Head of caudate nucleus (tissue), 42 donors: ENCODE data around the gene CTDP1.
A peak's percentile ranks its signal among the peaks of the same experiment; 100 is the strongest.

Experiments
- DNase-seq, 42 donors: peaks; one replicate each; pipeline versions ENCODE4 v3.0.0 to v3.0.0-alpha.2; 2020 to 2021; ENCODE audit warnings: mixed read lengths in 7 of 42
- intact Hi-C: fragments of 100-400 bp; cut with DNase I; formaldehyde crosslinking; loops from one replicate; pipeline ENCODE4 v1.15.0; 2022

CTDP1 gene

DNA sequence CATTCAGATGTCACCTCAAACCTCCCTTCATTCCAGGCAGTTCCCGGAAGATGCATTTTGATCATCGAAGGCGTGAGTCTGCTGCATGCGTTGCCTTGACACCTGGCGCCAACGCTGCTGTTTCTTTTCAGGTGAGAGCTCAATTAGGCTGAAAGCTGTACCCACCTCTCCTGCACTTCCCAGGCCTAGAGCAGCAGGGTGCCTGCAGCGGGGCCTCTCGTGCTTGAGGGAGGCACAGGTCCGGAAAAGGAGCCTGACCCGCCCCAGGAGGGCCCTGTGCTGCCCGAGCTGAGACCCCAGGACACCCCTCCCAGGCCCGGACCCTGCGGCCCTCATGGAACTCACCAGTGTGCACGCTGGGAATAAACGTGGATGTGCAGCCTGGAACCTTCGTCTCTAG lies 86.7 kb downstream of the CTDP1 start:
- intact Hi-C loops: no loop called here
- DNase-seq: peak in 36 of 42 donors; percentile 15 to 81 (median 49)

DNA sequence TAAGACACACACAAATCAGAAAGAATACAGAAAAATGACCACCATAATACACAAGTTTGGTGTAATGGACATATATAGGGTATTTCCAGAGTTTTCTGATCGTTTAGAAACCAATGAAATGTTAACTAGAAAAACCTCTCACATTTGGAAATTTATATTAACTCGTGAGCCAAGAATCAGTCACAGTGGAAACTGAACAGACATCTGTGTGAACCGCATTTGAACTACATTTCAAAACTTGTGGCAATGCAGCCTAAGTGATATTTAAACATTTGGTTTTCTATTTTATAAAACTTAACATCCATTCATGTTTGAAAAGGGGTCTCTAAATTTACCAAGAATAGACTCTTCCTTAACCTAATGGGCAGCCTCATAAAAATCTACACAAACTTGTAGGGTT lies 89.1 kb downstream of the CTDP1 start:
- intact Hi-C loops: no loop called here
- DNase-seq: no peak

DNA sequence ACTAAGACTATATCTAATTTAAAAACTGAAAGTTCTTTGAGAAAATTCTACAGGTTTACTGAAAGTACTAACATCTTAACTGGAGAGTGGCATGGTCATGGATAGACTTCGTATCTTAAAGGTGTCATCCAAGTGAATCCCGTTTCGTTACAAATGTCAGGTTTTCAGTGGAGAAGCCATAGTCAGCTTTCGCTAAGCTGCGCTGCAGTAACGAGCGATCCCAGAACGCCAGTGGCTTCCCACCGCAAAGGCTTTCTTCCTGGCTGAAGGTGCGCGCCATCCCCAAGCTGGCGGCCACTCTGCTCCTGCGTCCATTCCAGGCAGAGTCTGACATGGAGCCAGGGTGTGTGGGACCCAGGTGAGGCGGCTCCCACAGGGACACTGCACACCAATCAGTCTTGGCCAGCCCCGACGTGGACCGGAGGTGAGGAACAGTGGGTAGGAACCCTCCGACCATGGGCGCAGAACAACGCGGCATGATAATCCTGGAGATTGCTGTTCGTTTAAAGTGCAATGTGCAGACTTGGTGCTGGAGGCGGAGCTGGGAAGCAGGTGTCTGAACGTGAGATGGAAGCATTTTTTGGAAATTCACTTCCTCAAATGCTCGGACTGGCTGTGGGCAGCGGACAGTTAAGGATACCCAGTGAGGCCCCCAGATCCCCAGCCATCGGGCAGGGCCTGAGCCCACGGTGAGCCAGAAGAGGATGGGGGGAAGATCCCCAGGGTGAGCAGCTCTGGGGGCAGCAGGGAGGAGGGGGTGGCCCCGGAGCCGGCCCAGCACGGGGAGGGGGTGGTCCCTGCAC lies 90.3 kb downstream of the CTDP1 start:
- intact Hi-C loops: no loop called here
- DNase-seq: peak in 7 of 42 donors; percentile 2 to 24 (median 13)

DNA sequence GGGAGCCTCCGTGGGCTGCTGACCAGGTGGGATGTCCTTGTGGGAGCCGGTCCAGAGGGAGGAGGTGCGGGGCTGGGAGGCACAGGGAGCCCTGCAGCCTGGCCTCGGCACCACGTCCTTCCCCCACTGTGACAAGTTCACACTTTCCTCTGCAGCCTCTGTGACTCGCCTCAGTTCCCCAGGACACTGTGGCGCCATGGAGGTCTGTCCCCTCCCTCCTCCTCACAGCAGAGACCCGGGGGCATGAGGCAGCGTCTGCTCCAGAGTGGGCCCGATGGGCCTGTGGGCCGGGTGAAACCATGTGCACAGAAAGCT lies 90.9 kb downstream of the CTDP1 start:
- intact Hi-C loops: no loop called here
- peak in 6 of 42 donors; percentile 1 to 18 (median 10) for DNase-seq

DNA sequence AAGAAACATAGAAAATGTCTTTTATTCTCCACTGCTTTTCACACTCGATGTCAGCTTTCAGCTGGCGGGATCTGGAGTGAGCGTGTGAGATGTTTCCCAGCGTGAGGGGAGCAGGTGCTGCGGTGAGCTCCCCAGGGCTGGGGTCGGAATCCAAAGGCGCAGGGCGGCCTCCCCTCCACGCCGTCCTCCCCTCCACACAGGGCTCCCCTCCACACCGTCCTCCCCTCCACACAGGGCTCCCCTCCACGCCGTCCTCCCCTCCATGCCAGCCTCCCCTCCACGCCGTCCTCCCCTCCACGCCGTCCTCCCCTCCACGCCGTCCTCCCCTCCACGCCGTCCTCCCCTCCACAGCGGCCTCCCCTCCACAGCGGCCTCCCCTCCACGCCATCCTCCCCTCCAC lies 91.2 kb downstream of the CTDP1 start:
- intact Hi-C loops: no loop called here
- peak in 2 of 42 donors; percentile 1 to 11 for DNase-seq

DNA sequence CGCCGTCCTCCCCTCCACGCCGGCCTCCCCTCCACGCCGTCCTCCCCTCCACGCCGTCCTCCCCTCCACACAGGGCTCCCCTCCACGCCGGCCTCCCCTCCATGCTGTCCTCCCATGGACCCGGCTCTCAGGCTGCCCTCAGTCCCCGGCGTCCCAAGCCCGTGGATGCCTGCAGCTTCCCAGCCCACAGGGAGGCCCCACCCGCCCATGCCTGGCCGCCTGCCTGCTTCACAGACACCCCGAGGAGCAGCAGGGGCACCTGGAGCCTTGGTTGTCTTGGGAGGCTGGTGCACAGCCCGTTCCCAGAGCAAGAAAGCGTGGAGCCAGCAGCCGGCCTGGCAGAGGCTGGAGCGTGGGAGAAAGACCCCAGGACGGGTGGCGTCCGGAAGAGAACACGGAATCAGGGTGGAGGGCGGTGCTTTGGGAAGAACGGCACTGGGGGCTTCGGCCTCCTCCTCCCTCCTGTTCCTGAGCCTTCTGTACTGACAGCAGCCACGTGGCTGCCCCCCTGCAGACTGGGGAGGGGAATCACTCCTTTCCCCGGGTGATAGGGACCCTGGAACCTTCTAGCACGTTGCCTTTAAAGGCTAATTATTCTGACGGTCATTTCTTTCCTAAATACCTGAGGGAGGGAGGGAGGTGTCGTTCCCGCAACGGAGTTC lies 92.0 kb downstream of the CTDP1 start:
- peak in 5 of 42 donors; percentile 0 to 30 (median 5) for DNase-seq
- intact Hi-C loops: no loop called here

DNA sequence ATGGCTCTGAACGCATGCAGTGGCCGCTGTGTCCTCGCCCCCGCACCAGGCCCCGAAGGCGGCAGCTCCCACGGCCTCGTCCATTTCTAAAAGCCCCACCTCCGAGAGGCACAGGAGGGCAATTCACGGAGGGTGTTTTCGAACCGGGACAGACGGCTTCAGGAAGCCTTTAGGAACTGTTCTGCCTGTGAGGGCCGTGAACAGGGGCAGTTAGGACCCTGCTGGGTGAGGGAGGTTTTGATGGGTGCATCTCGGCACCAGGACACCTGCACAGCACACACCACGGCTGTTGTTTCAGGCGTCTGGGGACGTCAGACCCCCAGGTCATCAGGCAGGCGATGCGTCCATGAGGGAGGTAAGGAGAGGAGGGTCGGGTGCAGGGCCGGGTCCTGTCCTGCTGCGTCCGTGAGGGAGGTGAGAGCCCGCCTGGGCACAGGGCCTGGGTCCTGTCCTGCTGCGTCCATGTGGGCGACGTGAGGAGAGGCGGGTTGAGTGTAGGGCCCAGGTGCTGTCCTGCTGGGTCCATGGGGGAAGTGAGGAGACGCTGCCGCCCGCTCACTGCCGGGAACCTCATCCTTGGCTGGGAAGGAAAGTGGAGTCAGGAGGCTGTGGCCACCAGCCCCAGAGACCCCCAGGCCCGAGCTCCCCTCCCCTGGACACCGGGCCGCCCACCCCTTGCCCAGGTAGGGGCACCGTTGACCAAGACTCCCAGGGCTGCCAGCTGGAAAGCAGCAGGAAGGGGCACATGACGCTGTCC lies 92.7 kb downstream of the CTDP1 start:
- peak in 6 of 42 donors; percentile 4 to 24 (median 8) for DNase-seq
- intact Hi-C loops: no loop called here

DNA sequence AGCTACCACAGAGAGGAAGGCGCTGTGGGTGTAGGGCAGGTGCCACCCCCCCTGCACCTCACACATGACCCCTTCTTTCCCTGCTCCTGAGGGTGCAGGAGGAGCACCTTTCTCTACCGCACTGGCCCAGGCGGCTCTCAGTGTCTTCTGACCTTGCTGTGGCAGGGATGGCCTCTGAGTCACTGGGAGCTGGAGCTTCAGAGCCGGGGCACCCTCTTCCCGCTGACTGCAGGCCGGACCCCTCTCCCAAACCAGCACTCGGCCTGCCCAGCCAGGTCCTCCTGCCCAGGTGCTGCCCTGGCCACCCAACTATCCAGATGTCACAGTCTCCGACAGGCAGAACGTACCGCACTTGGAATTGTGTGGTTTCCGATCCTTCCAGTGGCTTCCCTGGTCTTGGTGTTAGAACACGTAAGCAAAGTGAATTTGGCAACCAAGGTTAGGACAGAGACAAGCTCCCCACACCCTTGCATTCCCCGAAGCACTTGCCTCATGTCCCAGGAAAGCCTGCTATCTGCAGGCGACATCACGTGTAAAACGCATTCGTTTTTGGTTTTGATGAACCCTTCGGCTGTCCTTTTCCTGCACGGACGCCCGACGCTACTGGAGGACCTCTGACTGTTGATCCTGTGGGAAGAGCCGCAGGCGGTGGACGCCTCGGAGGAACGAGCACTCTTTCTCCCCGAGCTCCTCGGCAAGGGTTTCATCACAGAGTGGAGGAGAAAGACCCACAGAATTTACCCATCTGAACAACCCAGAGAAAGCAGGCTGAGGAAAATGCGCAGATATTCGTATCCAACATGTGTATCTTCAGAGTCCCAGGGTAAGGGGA lies 93.5 kb downstream of the CTDP1 start:
- peak in 6 of 42 donors; percentile 1 to 19 (median 8) for DNase-seq
- intact Hi-C loops: no loop called here

DNA sequence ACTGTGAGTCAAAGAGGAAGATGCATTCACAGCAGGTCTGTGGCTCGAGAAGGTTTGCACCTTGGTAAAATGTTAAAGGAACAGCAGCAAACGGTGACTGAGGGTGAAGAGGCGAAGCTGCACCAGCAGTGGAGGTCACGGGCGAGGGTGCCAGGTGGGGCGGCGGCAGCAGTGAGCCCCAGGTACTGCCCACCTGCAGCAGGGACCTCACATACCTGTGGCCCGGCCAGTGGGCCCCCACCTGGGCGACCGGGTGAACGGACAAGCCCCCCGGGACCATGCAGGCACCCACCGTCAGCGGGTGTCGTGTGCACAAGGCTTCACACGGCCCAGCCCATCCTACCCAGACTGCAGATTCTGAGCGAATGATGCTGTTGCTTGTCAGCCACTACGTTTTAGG lies 94.5 kb downstream of the CTDP1 start:
- peak in 3 of 42 donors; percentile 7 to 24 (median 23) for DNase-seq

DNA sequence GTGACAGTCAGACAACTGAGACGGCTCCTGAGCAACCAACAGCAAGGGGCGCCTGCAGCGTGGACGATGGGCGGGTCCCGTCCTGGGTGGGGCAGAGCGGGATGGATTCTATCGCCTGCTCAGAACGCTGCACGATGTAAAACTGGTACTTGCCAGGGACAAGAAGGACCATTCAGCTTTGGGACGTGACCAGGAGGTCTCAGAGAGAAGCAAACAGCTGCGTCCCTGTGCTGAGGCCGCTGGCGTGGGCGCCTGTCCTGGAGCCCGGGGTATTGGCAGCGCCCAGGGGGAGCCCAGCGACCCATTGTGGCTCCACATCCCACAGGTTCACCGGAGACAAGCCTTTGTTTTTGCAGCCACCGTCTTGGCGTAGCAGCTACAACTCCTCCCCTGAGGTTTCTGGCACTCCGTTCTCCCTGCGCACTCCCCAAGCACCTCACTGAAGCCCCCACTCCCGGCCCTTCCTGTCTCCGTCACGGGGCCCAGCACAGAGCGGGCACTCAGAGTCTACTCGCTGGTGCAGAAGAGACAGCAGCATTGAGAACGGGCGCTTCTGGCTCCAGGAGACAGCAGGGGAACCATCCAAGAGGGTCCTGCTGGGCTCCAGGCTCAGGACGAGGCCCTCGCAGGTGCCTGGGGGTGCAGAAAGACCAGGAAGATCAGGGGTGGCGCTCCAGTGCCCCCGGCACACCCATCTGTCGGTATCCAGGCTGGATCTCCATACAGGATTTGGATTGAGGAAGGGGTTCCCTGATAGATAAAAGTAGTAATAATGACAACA lies 96.0 kb downstream of the CTDP1 start:
- intact Hi-C loops: no loop called here
- peak in 8 of 42 donors; percentile 2 to 30 (median 11) for DNase-seq

More for the DNA sequence above, 94.5 kb downstream of the CTDP1 start:
- intact Hi-C loops: no loop called here

DNA sequence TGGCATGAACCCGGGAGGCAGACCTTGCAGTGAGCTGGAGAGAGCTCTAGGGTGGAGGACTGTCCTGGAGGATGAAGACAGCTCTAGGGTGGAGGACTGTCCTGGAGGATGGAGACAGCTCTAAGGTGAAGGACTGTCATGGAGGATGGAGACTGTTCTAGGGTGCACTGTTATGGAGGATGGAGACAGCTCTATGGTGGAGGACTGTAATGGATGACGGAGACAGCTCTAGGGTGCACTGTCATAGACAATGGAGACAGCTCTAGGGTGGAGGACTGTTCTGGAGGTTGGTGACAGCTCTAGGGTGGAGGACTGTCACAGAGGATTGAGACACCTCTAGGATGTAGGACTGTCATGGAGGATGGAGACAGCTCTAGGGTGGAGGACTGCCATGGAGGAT lies 97.1 kb downstream of the CTDP1 start:
- DNase-seq: peak in 3 of 42 donors; percentile 1 to 6 (median 1)
- intact Hi-C loops: no loop called here

DNA sequence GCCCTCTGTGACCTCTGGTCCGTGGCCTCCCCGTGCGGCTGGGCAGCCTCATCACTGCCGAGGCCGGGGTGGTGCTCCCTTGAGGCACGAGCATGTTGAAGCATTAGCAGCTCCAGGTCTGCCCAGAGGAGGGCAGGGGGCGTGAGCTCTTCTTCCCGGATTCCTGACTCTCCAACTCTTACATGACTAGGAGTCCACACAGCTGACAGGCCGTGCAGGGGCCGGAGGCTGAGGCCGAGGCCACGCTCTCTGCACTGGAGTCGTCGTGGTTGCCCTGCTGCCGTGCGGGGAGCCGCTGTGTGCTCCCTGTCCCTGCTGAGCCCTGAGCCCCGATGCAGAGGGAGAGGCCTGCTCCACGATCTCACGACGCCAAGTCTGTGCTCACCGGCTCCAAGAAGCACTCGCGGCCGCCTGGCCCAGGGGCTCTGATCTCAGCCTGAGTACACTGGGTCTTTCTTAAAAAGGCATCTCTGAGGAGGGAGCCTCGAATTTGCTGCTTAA lies 98.7 kb downstream of the CTDP1 start:
- intact Hi-C loops: no loop called here
- peak in 5 of 42 donors; percentile 10 to 26 (median 20) for DNase-seq

DNA sequence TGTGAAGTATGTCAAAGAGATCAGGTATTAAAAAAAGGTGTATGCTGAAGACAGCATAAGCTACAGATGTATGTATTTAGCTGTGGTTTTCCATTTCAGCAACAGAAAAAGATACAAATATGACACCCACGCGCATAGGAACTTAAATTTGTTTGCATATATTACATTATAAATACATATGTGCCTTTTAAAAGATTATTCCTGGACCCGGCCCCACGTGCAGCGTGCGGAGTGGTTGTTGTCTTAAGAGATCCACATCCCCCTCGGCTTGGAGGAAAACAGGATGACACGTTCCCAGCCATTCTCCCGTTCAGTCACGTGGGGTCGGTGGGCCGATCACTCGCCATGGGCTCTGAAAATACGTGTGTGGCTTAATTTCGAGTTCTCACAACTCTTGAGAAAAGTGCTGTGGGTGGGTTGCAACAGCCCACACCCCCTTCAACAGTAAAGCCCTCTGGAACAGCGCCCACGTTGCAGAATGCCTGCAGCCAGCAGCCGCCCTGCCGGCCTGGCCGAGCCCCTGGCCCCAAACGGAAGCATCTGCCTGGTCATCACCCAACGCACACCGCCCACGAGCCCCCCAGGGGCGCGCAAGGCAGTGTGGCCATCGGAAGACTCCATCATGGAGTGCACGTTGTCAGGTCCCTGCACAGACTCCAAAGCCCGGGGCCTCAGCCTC lies 99.6 kb downstream of the CTDP1 start:
- intact Hi-C loops: no loop called here
- peak in 5 of 42 donors; percentile 3 to 28 (median 12) for DNase-seq

DNA sequence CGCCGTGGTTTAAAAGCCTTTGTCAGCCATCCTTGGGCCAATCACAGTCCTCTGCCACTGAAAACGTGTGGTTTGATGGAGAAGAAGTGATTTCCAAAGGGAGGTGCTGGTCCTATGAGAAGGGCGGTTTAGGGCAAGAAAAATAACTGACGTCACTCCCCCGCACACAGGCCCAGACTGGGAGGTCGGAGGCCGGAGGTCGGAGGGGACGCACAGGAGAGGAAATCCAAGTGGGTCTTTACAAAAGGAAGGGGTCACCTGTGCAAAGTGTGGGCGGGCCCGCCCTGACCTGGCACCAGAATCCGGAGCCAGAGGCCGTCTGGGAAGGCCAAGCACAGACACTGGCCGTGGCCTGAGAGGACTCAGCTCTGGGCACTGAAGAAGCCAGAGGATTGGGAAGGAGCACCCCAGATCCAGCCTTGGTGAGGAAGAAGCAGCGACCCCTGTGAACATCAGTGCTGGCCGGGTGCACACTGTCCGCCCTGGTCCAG lies 100.1 kb downstream of the CTDP1 start:
- intact Hi-C loops: no loop called here
- DNase-seq: peak in 3 of 42 donors; percentile 18 to 27 (median 19)

DNA sequence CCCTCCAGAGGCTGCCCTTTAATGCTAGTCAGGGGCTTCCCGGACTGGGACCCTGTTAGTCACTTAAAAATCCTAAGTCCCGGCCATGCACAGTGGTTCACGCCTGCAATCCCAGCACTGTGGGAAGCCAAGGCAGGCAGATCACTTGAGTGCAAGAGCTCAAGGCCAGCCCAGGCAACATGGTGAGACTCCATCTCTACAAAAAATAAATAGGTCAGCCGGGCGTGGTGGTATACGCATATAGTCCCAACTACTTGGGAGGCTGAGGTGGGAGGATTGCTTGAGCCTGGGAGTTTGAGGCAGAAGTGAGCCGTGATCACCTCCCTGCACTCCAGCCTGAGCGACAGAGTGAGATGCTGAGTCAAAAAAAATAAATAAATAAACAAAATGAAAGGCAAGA lies 100.9 kb downstream of the CTDP1 start:
- DNase-seq: peak in 3 of 42 donors; percentile 5 to 19 (median 18)
- intact Hi-C loops: no loop called here

DNA sequence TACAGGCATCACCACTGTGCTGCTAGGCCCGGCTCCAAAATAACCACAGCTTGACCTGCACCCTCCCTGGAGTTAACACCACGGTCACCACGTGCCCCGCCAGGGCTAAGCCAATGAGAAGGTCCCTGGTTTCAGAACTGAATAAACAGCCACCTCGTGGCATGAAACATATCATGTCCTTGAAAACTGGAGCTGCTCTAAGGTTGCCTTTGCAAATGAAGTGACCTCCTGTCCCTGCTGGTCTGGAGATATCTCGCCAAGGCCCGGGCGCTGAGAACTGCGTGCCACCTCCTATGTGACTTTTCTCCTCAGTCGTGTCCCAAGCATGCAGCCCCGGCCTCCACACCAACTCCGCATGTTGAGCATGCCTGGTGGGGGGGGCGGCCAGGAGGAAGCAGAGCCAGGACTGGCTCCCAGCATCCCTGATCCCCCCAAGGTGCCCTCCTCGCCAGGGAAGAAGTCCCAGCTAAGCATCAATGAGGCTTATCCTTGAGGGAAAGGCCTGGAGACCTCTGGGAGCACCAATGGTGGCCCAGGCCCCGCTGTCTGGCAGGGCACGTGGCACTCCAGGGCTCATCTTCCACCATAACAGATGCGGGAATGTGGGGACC lies 101.8 kb downstream of the CTDP1 start:
- DNase-seq: peak in 3 of 42 donors; percentile 3 to 31 (median 14)
- intact Hi-C loops: no loop called here
